NT2/D1 (cell line): ENCODE data around the gene TTYH3.
A peak's percentile ranks its signal among the peaks of the same experiment; 100 is the strongest.

Experiments
- DNase-seq: peaks from one replicate; pipeline ENCODE4 v3.0.0-alpha.2; 2011; ENCODE audit warnings: low read depth, low spot score
- H3K27me3 ChIP-seq: 2 replicates; pipeline ENCODE4 v1.6.0; 2011; ENCODE audit warnings: mild to moderate bottlenecking; ENCODE audit not compliant: insufficient read length, insufficient read depth
- H3K36me3 ChIP-seq: 2 replicates; pipeline ENCODE4 v1.6.1; 2011; ENCODE audit warnings: mild to moderate bottlenecking, low read length, mixed read lengths; ENCODE audit not compliant: insufficient read depth, insufficient read length
- H3K4me1 ChIP-seq: 2 replicates; pipeline ENCODE4 v1.5.1; 2011; ENCODE audit not compliant: insufficient read depth, insufficient read length
- H3K4me3 ChIP-seq: 2 replicates; pipeline ENCODE4 v1.5.1; 2011; ENCODE audit warnings: low read depth; ENCODE audit not compliant: insufficient read length
- H3K9ac ChIP-seq: 2 replicates; pipeline ENCODE4 v1.6.0; 2011; ENCODE audit warnings: low read depth; ENCODE audit not compliant: insufficient read length
- H3K9me3 ChIP-seq: 2 replicates; pipeline ENCODE4 v1.5.1; 2011; ENCODE audit warnings: mild to moderate bottlenecking, low read length; ENCODE audit not compliant: insufficient read depth
- SUZ12 ChIP-seq: IDR thresholded peaks from 2 replicates; pipeline ENCODE4 v1.6.1; 2011; ENCODE audit not compliant: insufficient read length, insufficient read depth; ENCODE audit errors: extremely low read depth
- YY1 ChIP-seq: IDR thresholded peaks from 2 replicates; pipeline ENCODE4 v1.6.1; 2011; ENCODE audit not compliant: insufficient read length, insufficient read depth
- ZNF274 ChIP-seq: IDR thresholded peaks from 2 replicates; pipeline ENCODE4 v1.6.1; 2011; ENCODE audit warnings: mild to moderate bottlenecking, low read depth, low read length

The TTYH3 gene

DNA sequence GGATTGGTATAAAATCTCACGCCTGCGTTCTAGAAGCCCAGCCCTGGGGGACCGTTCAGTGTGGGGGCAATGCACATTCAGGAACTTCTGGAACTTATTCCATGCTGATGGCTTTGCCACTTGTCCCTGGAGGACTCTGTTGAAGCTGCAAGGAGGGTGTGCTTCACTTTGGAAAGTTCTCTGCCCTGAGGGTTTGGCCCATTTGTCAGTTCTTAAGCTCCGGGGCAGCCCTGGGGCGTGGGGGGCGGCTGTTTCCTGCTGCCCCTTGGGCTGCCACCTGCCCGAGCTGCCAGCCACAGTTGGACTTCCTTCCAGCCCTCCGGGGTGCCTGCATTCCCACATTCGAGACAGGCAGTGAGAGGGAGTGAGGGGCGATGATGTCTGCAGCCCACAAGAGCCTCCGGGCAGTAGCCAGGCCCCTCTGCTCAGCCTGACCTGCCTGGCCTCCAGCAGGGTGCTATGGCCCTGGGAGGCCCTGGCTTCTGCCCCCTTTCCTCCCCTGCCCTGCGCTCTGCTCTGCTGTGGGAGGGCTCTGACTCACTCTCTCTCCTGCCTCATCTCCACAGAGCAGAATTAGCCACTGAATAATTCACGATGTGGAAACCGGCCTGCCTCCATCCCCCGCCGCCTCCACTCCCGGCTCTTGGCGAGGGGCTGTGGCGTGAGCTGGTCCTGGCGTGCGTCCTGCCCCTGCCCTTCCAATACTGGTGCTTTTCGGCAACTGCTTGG is 1.9 kb downstream of the TTYH3 start:
- DNase-seq, result no peak
- Histone ChIP-seq H3K4me3 (peak overlapping the region; percentile 91), H3K9me3 (no peaks in the 10 kb centered on the region), H3K36me3 (peaks cover 37% of the 10 kb centered on the region), H3K27me3 (no peaks in the 10 kb centered on the region), H3K9ac (peak overlapping the region; percentile 96), H3K4me1 (peaks cover 47% of the 10 kb centered on the region)
- no peak for TF ChIP-seq ZNF274

DNA sequence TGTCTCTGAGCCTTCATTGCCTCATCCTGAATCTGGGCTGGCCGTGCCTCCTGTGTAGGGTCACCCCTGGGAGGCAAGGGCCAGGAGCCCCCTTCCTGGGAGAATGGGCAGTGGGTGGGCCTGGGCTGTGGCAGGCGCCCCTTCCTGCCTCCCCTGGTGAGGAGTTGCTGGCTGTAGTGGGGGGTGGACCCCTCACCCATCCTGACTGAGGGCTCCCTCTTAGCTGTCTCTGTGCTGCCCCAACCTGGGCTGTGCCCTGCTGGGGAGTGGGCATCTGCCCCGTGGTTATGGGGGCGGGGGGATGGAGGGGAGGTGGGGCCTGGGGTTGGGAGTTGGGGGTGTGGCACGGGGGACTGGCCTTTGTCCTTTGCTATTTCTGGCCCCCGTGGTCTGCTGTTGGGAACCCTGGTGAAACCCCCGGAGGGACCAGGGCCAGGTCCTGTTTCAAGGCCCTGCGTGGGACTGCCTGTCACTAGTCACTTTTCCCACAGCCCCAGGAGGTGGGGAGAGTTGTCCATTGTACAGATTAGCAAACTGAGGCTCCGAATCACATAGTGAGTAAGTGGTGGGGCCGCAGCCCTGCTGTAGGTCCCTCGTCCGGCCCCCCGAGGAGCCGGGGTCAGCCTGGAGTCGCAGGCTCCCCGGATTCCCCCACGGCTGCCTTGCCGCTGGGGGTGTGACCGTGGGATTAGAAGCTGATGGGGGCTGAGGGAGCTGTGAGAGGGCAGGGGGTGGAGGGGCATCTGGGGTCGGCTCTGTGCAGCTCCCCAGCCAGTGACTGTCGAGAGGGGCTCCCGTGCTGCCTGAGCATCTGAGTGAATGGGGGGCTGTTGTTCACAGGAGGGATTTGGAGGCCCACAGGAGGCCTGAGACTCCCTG is 2.7 kb downstream of the TTYH3 start:
- H3K9ac ChIP-seq, result peak overlapping the region; percentile 96
- peaks cover 49% of the 10 kb centered on the region for H3K4me1 ChIP-seq
- no peaks in the 10 kb centered on the region for H3K9me3 ChIP-seq
- DNase-seq, result no peak
- TF ChIP-seq YY1, result no peak
- no peak for TF ChIP-seq ZNF274
- peak overlapping the region; percentile 91 for H3K4me3 ChIP-seq
- peaks cover 45% of the 10 kb centered on the region for H3K36me3 ChIP-seq
- H3K27me3 ChIP-seq, result no peaks in the 10 kb centered on the region

DNA sequence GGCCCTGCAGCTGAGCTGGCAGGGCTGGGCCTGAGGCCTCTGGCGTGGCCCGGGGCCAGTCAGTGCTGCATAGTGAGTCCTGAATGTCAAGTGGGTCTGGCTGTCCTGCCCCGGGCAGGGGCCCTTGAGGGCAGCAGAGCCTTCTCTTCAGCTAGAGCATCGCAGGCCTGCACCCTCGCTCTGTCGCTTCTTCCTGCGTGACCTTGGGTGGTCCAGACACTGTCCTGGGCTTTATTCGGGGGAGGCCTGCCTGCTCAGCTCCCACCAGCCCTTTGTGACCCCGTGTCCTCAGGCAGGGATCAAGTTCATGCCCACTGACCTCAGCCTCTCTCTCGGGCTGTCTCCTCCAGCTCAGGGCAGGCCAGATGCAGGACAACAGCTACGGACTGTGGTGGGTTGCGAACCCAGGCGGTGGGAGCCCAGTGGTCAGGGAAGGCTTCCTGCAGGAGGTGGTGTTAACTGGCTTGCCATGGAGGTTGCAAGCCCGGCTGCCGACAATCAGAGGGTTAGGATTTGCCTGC is 3.4 kb downstream of the TTYH3 start:
- TF ChIP-seq SUZ12 (no peak), YY1 (no peak), ZNF274 (no peak)
- Histone ChIP-seq H3K4me3 (no peak overlapping the region), H3K27me3 (no peaks in the 10 kb centered on the region), H3K36me3 (peaks cover 52% of the 10 kb centered on the region), H3K4me1 (peaks cover 52% of the 10 kb centered on the region), H3K9ac (peak overlapping the region; percentile 44), H3K9me3 (no peaks in the 10 kb centered on the region)
- DNase-seq, result no peak

DNA sequence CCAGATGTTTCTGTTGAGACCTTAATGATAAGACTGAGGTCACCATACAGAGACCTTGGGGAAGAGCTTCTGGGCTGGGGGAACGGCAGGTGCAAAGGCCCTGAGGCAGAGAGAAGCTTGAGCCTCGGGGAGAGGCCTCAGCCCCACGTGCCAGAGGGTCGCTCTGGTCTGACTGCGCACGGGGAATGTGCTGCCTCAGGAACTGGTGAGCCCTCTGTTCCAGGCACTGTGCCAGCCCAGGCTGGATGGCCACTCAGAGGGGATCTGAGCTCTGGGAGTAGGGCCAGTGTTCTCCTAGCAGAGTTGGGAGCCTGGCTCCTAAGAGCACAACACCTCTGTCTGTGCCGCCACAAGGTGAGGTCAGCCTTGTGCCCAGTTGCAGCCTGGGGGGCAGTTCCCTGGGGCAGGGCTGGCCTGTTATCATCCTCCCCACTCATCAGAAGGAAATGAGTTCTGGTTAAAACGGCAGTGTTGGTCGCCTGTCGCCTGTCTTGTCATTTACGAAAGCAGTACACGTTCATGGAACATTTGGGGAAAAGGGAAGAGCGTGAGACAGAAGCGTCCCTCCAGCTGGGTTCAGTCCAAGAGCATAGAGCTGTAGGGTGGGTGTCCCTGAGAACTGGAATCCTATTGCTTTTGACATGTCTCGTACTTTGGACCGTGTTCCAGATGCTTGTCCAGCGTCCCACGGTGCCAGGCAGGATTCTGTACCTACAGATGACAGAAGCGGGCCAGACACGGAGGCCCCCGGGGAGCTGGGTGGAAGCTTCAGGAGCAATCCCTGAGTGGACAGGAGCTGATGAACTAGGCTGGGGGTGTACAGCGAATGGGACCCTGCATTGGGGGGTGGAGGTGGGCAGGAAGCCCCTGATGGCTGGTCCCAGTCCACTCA is 4.3 kb downstream of the TTYH3 start:
- Histone ChIP-seq H3K9ac (no peak overlapping the region), H3K4me1 (peaks cover 60% of the 10 kb centered on the region), H3K36me3 (peaks cover 60% of the 10 kb centered on the region), H3K9me3 (no peaks in the 10 kb centered on the region), H3K27me3 (no peaks in the 10 kb centered on the region), H3K4me3 (no peak overlapping the region)
- DNase-seq, result no peak
- TF ChIP-seq SUZ12 (no peak), YY1 (no peak), ZNF274 (no peak)

DNA sequence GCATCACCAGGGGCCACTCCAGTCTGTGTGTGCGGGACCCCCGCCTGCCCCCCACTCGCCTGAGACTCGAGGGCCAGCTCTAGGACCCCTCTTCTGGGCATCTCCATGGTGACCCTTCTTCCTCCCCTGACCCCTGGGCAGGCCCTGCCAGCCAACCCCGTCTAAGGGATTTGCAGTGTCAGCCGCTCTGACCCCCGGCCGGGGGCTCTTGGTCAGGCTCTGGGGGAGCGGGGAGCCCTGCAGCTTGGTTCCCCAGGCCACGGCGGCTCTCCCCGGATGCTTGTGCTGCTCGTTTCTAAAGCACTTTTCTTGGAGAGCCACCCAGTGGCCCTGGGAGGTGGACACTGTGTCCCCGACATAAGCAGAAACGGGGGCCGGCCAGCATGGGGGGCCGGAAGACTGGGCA is 5.3 kb downstream of the TTYH3 start:
- Histone ChIP-seq H3K4me1 (peaks cover 62% of the 10 kb centered on the region), H3K9me3 (no peaks in the 10 kb centered on the region), H3K36me3 (peaks cover 60% of the 10 kb centered on the region), H3K9ac (peak overlapping the region; percentile 56), H3K27me3 (no peaks in the 10 kb centered on the region), H3K4me3 (no peak overlapping the region)
- no peak for TF ChIP-seq ZNF274
- no peak for TF ChIP-seq SUZ12
- TF ChIP-seq YY1, result no peak
- DNase-seq, result no peak

DNA sequence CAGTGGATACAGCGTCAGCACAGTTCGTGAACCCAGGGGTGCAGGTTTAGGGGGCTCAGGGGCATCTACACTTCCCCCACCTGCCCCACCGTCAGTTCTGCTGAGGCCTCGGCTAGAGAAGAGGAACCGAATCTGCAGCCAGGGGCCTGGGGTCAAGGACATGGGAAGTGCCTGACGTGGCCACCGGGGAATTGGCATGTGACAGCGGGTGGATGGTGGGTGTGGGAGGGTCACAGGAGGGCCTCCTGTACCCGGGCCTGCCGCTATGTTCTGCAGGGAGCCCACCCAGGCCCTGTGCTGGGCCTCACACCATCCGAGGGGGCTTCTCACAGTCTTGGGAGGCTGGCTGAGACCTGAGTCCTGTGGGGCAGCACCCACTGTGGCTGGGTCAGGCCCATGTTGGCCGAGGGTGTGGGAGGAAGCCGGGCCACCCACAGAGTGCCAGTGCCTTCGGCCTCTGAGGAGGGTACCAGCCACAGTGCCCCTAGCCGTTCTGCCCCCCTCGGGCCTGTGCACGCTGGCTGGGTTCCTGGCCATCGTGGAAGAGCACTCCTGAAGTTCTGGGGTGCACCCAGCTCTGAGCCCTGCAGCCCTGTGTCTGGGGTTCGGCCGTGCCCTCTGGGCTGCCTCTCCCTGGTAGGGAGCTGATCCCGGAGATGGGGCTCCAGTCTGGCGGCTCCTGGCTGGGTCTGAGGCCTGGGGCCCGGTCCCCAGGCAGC is 5.9 kb downstream of the TTYH3 start:
- peaks cover 60% of the 10 kb centered on the region for H3K36me3 ChIP-seq
- TF ChIP-seq YY1 (no peak), ZNF274 (no peak), SUZ12 (no peak)
- no peak overlapping the region for H3K4me3 ChIP-seq
- H3K9ac ChIP-seq, result peak overlapping the region; percentile 56
- no peak for DNase-seq
- peaks cover 62% of the 10 kb centered on the region for H3K4me1 ChIP-seq
- H3K9me3 ChIP-seq, result no peaks in the 10 kb centered on the region
- no peaks in the 10 kb centered on the region for H3K27me3 ChIP-seq
